Naive thymus-derived CD4-positive, alpha-beta T cell (primary cell): ENCODE data around the gene SFI1. TPM values are rescaled to one million over a fixed set of nuclear protein-coding genes. Genes with fewer than 3 reads are reported as not detected.
A peak's percentile ranks its signal among the peaks of the same experiment; 100 is the strongest.
"Not testable (repeated sequence)": the region's sequence is repeated elsewhere in the genome, so short reads cannot be mapped to it uniquely, and the experiment has no call there.

ENCODE experiments used
- ATAC-seq: fragments of 150-1000 bp; cut with Tn5 transposase; 2 replicates; pipeline ENCODE4 v1.10.0; 2021; ENCODE audit warnings: mild to moderate bottlenecking, moderate library complexity
- CTCF ChIA-PET: fragments of 350-600 bp; sonication (Branson Sonifier 250); formaldehyde crosslinking; loops from one replicate; lab custom pipeline; 2021; ENCODE audit warnings: antibody characterized with exemption; lab: Charles Lee
- POLR2A ChIA-PET: fragments of 350-600 bp; sonication (Branson Sonifier 250); formaldehyde crosslinking; loops from one replicate; lab custom pipeline; 2021; ENCODE audit warnings: antibody characterized with exemption, inconsistent platforms; lab: Charles Lee
- DNase-seq, 9 donors: peaks; one replicate each; pipeline versions ENCODE4 v3.0.0 to v3.0.0-alpha.2; 2020 to 2022; ENCODE audit warnings: mixed read lengths in 1 of 9
- H3K27ac ChIP-seq: one replicate; pipeline ENCODE4 v1.7.0; 2013; ENCODE audit warnings: mild to moderate bottlenecking, low read depth, low read length, moderate library complexity
- H3K27me3 ChIP-seq, 2 donors: one replicate each; pipeline ENCODE4 v1.7.0; 2013; ENCODE audit warnings: low read length in 2 of 2, mild to moderate bottlenecking in 2 of 2, moderate library complexity in 2 of 2; ENCODE audit not compliant: control insufficient read depth in 2 of 2, insufficient read depth in 2 of 2
- H3K36me3 ChIP-seq, 3 experiments: 1 replicate in 2 of 3; 2 replicates in 1 of 3; pipeline ENCODE4 v1.7.0; 2013; ENCODE audit warnings: low read length in 3 of 3, mild to moderate bottlenecking in 3 of 3, moderate library complexity in 1 of 3; ENCODE audit not compliant: insufficient read depth in 3 of 3, control insufficient read depth in 2 of 3
- H3K4me1 ChIP-seq, 2 donors: one replicate each; pipeline ENCODE4 v1.7.0; 2013; ENCODE audit warnings: low read length in 2 of 2, mild to moderate bottlenecking in 2 of 2, moderate library complexity in 1 of 2; ENCODE audit not compliant: control insufficient read depth in 2 of 2, insufficient read depth in 2 of 2
- H3K4me3 ChIP-seq: 2 replicates; pipeline ENCODE4 v1.7.0; 2013; ENCODE audit warnings: mild to moderate bottlenecking, low read length
- H3K9me3 ChIP-seq, 3 experiments: 1 replicate in 2 of 3; 2 replicates in 1 of 3; pipeline ENCODE4 v1.7.0; 2013; ENCODE audit warnings: low read length in 3 of 3; ENCODE audit not compliant: control insufficient read depth in 2 of 3
- H3K27ac Mint-ChIP-seq, 9 donors: one replicate each; pipeline ENCODE4 v1.8.0; 2020 to 2022; ENCODE audit warnings: mixed read lengths in 9 of 9, mild to moderate bottlenecking in 8 of 9, moderate library complexity in 5 of 9, inconsistent platforms in 2 of 9
- H3K27me3 Mint-ChIP-seq, 5 donors: one replicate each; pipeline ENCODE4 v1.8.0; 2021 to 2022; ENCODE audit warnings: mixed read lengths in 5 of 5, mild to moderate bottlenecking in 1 of 5
- H3K36me3 Mint-ChIP-seq, 5 donors: one replicate each; pipeline ENCODE4 v1.8.0; 2020 to 2022; ENCODE audit warnings: mixed read lengths in 5 of 5, mild to moderate bottlenecking in 3 of 5, inconsistent platforms in 1 of 5
- H3K4me1 Mint-ChIP-seq, 7 donors: one replicate each; pipeline ENCODE4 v1.8.0; 2020 to 2022; ENCODE audit warnings: mixed read lengths in 7 of 7, mild to moderate bottlenecking in 3 of 7, inconsistent platforms in 1 of 7
- H3K4me3 Mint-ChIP-seq, 10 donors: one replicate each; pipeline ENCODE4 v1.8.0; 2020 to 2022; ENCODE audit warnings: mild to moderate bottlenecking in 10 of 10, mixed read lengths in 10 of 10, moderate library complexity in 6 of 10, inconsistent platforms in 2 of 10
- H3K9me3 Mint-ChIP-seq, 11 donors: one replicate each; pipeline ENCODE4 v1.8.0; 2020 to 2022; ENCODE audit warnings: mixed read lengths in 11 of 11, mild to moderate bottlenecking in 4 of 11, inconsistent platforms in 1 of 11, moderate library complexity in 1 of 11
- intact Hi-C, 2 donors: fragments of 100-400 bp; cut with micrococcal nuclease; formaldehyde crosslinking; loops; one replicate each; pipeline ENCODE4 v1.15.1; 2023
- polyA plus RNA-seq, 2 donors: library from polyadenylated mRNA; unstranded; fragments of 300-500 nt; fragmentation: Illumina TruSeq; gene quantifications; one replicate each; pipeline ENCODE4 v1.2.3, GENCODE V29; 2021
- total RNA-seq, 6 experiments: library from RNA in 5 of 6; stranded (reverse) in 5 of 6; gene quantifications; 1 replicate in 5 of 6; 2 replicates in 1 of 6; pipeline ENCODE4 v1.2.3 and lab custom pipeline; 2021 to 2026

Gene SFI1
- total and polyA plus RNA-seq, 7 experiments from 2014 or later: 25.9 to 359 (median 253) TPM

GRCh38 chr22:31504282-31504681 is 7.9 kb downstream of the SFI1 start:
- Mint-ChIP-seq H3K9me3 (peaks cover 0 to 7% (median 0%) of the 10 kb centered on the region in 11 donors), H3K36me3 (peaks cover 6 to 50% (median 31%) of the 10 kb centered on the region in 5 donors), H3K27me3 (no peaks in the 10 kb centered on the region), H3K4me3 (peak overlapping the region in 3 of 10 donors; percentile 2 to 61 (median 5)), H3K4me1 (peaks cover 36 to 80% (median 74%) of the 10 kb centered on the region in 7 donors), H3K27ac (peak overlapping the region in 2 of 9 donors; percentile 38 to 56)
- H3K4me1 ChIP-seq: peaks cover 16% of the 10 kb centered on the region in 2 donors
- intact Hi-C loops: no loop called here
- ChIA-PET CTCF (no interaction called here), POLR2A (no interaction called here)
- H3K27ac ChIP-seq: no peak overlapping the region
- peaks cover 0 to 13% (median 0%) of the 10 kb centered on the region in 3 experiments for H3K36me3 ChIP-seq
- no peaks in the 10 kb centered on the region for H3K27me3 ChIP-seq
- ATAC-seq (no peak), DNase-seq (no peak)
- H3K4me3 ChIP-seq: no peak overlapping the region
- no peaks in the 10 kb centered on the region for H3K9me3 ChIP-seq

GRCh38 chr22:31507517-31507916 is 11.2 kb downstream of the SFI1 start:
- H3K27me3 Mint-ChIP-seq, H3K4me3 Mint-ChIP-seq, H3K4me3 ChIP-seq, H3K27me3 ChIP-seq, ATAC-seq, H3K27ac ChIP-seq, DNase-seq, POLR2A ChIA-PET, H3K9me3 Mint-ChIP-seq, intact Hi-C loops, H3K9me3 ChIP-seq: not testable (repeated sequence)
- peaks cover 0 to 28% (median 5%) of the 10 kb centered on the region in 3 experiments for H3K36me3 ChIP-seq
- Mint-ChIP-seq H3K4me1 (peaks cover 22 to 74% (median 71%) of the 10 kb centered on the region in 7 donors), H3K36me3 (peaks cover 6 to 52% (median 36%) of the 10 kb centered on the region in 5 donors), H3K27ac (peak overlapping the region in 4 of 9 donors; percentile 23 to 84 (median 50))
- CTCF ChIA-PET: interaction anchor here (0.6 kb wide), 1 partner anchor 270 kb away, joined by 3 read pairs; no protein-coding TSS in a partner anchor
- peaks cover 10 to 11% of the 10 kb centered on the region in 2 donors for H3K4me1 ChIP-seq

- Histone ChIP-seq H3K36me3 (peaks cover 0 to 35% (median 5%) of the 10 kb centered on the region in 3 experiments), H3K9me3 (no peaks in the 10 kb centered on the region), H3K4me3 (no peak overlapping the region), H3K4me1 (peaks cover 9 to 10% of the 10 kb centered on the region in 2 donors), H3K27me3 (no peaks in the 10 kb centered on the region), H3K27ac (no peak overlapping the region)
- ATAC-seq (no peak), DNase-seq (no peak)
- Mint-ChIP-seq H3K4me1 (peaks cover 17 to 68% (median 60%) of the 10 kb centered on the region in 7 donors), H3K27ac (peak overlapping the region in 7 of 9 donors; percentile 4 to 72 (median 42)), H3K36me3 (peaks cover 6 to 54% (median 41%) of the 10 kb centered on the region in 5 donors), H3K4me3 (peak overlapping the region in 3 of 10 donors; percentile 8 to 26 (median 13)), H3K9me3 (peaks cover 0 to 7% (median 0%) of the 10 kb centered on the region in 11 donors), H3K27me3 (no peaks in the 10 kb centered on the region)
- ChIA-PET POLR2A (interaction anchor here (0.5 to 0.6 kb wide), 2 partner anchors 23 to 73 kb away, joined by 3 to 4 read pairs; no protein-coding TSS in a partner anchor), CTCF (interaction anchor here (0.6 kb wide), 1 partner anchor 12 kb away, joined by 4 read pairs; no protein-coding TSS in a partner anchor)
- intact Hi-C loops: loop anchor here in 1 of 2 donors (2.0 kb wide), 1 partner anchor 48 kb away; no protein-coding TSS in a partner anchor
Observed at GRCh38 chr22:31508536-31508935, 12.2 kb downstream of the SFI1 start.

- intact Hi-C loops: loop anchor here in 1 of 2 donors (2.0 kb wide), 1 partner anchor 48 kb away; no protein-coding TSS in a partner anchor
- H3K4me1 ChIP-seq: peaks cover 5 to 9% of the 10 kb centered on the region in 2 donors
- H3K36me3 ChIP-seq: peaks cover 0 to 35% (median 5%) of the 10 kb centered on the region in 3 experiments
- ATAC-seq (no peak), DNase-seq (no peak)
- no peaks in the 10 kb centered on the region for H3K9me3 ChIP-seq
- ChIA-PET CTCF (no interaction called here), POLR2A (no interaction called here)
- Mint-ChIP-seq H3K27me3 (no peaks in the 10 kb centered on the region), H3K36me3 (peaks cover 6 to 52% (median 41%) of the 10 kb centered on the region in 5 donors), H3K4me3 (peak overlapping the region in 1 of 10 donors; percentile 13), H3K27ac (peak overlapping the region in 7 of 9 donors; percentile 15 to 72 (median 33)), H3K9me3 (peaks cover 0 to 7% (median 0%) of the 10 kb centered on the region in 11 donors), H3K4me1 (peaks cover 13 to 62% (median 54%) of the 10 kb centered on the region in 7 donors)
- H3K4me3 ChIP-seq: no peak overlapping the region
- no peak overlapping the region for H3K27ac ChIP-seq
- H3K27me3 ChIP-seq: no peaks in the 10 kb centered on the region
Observed at GRCh38 chr22:31509061-31509762, 12.9 kb downstream of the SFI1 start.

GRCh38 chr22:31520051-31520450 is 23.7 kb downstream of the SFI1 start:
- no peak for ATAC-seq
- Histone ChIP-seq H3K4me3 (no peak overlapping the region), H3K4me1 (peaks cover 0 to 8% of the 10 kb centered on the region in 2 donors), H3K27ac (no peak overlapping the region), H3K36me3 (peaks cover 0 to 36% (median 5%) of the 10 kb centered on the region in 3 experiments), H3K27me3 (no peaks in the 10 kb centered on the region), H3K9me3 (no peaks in the 10 kb centered on the region)
- DNase-seq: no peak
- CTCF ChIA-PET: interaction anchor here (0.7 kb wide), 1 partner anchor 12 kb away, joined by 4 read pairs; no protein-coding TSS in a partner anchor
- intact Hi-C loops: no loop called here
- H3K36me3 Mint-ChIP-seq: peaks cover 0 to 35% (median 26%) of the 10 kb centered on the region in 5 donors
- H3K9me3 Mint-ChIP-seq: no peaks in the 10 kb centered on the region
- peak overlapping the region in 7 of 9 donors; percentile 2 to 51 (median 38) for H3K27ac Mint-ChIP-seq
- POLR2A ChIA-PET: no interaction called here
- H3K27me3 Mint-ChIP-seq: no peaks in the 10 kb centered on the region
- no peak overlapping the region for H3K4me3 Mint-ChIP-seq
- H3K4me1 Mint-ChIP-seq: peaks cover 20 to 63% (median 45%) of the 10 kb centered on the region in 7 donors

GRCh38 chr22:31524132-31524531 is 27.8 kb downstream of the SFI1 start:
- Mint-ChIP-seq H3K36me3 (peaks cover 0 to 50% (median 34%) of the 10 kb centered on the region in 5 donors), H3K4me1 (peaks cover 21 to 58% (median 43%) of the 10 kb centered on the region in 7 donors), H3K27ac (peak overlapping the region in 1 of 9 donors; percentile 78), H3K4me3 (peak overlapping the region in 2 of 10 donors; percentile 7 to 39)
- not testable (repeated sequence) for H3K27me3 Mint-ChIP-seq, ATAC-seq, H3K27me3 ChIP-seq, H3K27ac ChIP-seq, H3K4me3 ChIP-seq, H3K9me3 Mint-ChIP-seq, DNase-seq, H3K9me3 ChIP-seq
- Histone ChIP-seq H3K4me1 (peaks cover 0 to 12% of the 10 kb centered on the region in 2 donors), H3K36me3 (peaks cover 0 to 37% (median 9%) of the 10 kb centered on the region in 3 experiments)
- intact Hi-C loops: loop anchor here in 1 of 2 donors (2.0 kb wide), 1 partner anchor 27 kb away; the partner anchor contains the start of gene SFI1
- ChIA-PET POLR2A (interaction anchor here (0.6 kb wide), 1 partner anchor 11 kb away, joined by 3 read pairs; no protein-coding TSS in a partner anchor), CTCF (interaction anchor here (0.7 kb wide), 1 partner anchor 398 kb away, joined by 4 read pairs; no protein-coding TSS in a partner anchor)
